ENCODE measurements around the gene ACVR1.

GRCh38 chr2:157900203-157900602 is 24.1 kb upstream of the ACVR1 start:
- TF ChIP-seq POLR2AphosphoS5 (IDR thresholded peaks at IDR 0.05) (no peak), POLR2A (IDR thresholded peaks at IDR 0.05) (no peak)
